NCI-H1436 treated with DMSO at 0.1 percent for 48 hours (cell line): ENCODE data around the gene PSMB11.

Experiments used
- DNase-seq: peaks from one replicate; lab custom pipeline; 2025; lab: John Stamatoyannopoulos, UW

PSMB11 gene

GRCh38 chr14:23060536-23061260 is 18.7 kb downstream of the PSMB11 start:
- DNase-seq = no peak

GRCh38 chr14:23062002-23062401 is 20.0 kb downstream of the PSMB11 start:
- no peak for DNase-seq

- no peak for DNase-seq
Measured at GRCh38 chr14:23063601-23064000, 21.6 kb downstream of the PSMB11 start.

GRCh38 chr14:23066368-23066767 is 24.4 kb downstream of the PSMB11 start:
- DNase-seq = no peak

GRCh38 chr14:23066855-23067744 is 25.1 kb downstream of the PSMB11 start:
- no peak for DNase-seq

- no peak for DNase-seq
Measured at GRCh38 chr14:23067847-23068788, 26.1 kb downstream of the PSMB11 start.

- DNase-seq = no peak
Measured at GRCh38 chr14:23068789-23069412, 26.9 kb downstream of the PSMB11 start.

GRCh38 chr14:23069413-23069806 is 27.4 kb downstream of the PSMB11 start:
- no peak for DNase-seq

- no peak for DNase-seq
Measured at GRCh38 chr14:23070262-23071129, 28.5 kb downstream of the PSMB11 start.

- DNase-seq = no peak
Measured at GRCh38 chr14:23071244-23071920, 29.4 kb downstream of the PSMB11 start.

- no peak for DNase-seq
Measured at GRCh38 chr14:23071921-23072539, 30.0 kb downstream of the PSMB11 start.

- DNase-seq = no peak
Measured at GRCh38 chr14:23074906-23075305, 32.9 kb downstream of the PSMB11 start.

- DNase-seq = no peak
Measured at GRCh38 chr14:23076785-23077408, 34.9 kb downstream of the PSMB11 start.

GRCh38 chr14:23077962-23078361 is 36.0 kb downstream of the PSMB11 start:
- DNase-seq = no peak

GRCh38 chr14:23078692-23079116 is 36.7 kb downstream of the PSMB11 start:
- no peak for DNase-seq

GRCh38 chr14:23079716-23080115 is 37.7 kb downstream of the PSMB11 start:
- no peak for DNase-seq

GRCh38 chr14:23080474-23080873 is 38.5 kb downstream of the PSMB11 start:
- DNase-seq = no peak

GRCh38 chr14:23085458-23085857 is 43.4 kb downstream of the PSMB11 start:
- DNase-seq = no peak

- no peak for DNase-seq
Measured at GRCh38 chr14:23086565-23086964, 44.6 kb downstream of the PSMB11 start.
